ENCODE data around the gene SH3BGRL3.

The SH3BGRL3 gene

DNA sequence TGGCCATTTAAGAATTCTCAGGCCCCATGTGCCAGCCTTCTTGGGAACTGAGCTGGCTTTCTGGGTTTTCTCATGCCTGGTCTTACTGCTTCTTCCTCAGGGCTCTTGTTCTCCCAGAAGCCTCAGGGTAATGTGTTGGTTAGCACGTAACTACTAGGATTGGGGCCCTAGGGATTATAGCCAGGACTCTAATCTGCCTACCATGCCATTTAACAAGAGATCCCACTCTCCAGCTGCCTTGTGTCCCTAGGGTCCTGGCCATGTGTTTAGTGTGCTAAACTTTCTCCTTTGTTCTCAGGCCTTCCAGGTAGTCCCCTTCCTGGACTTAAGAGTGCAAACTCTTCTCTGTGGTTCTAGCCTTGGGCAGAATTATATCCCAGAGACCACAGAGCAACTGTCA lies 2.2 kb upstream of the SH3BGRL3 start:
- DNase-seq (ENCODE audit: low read depth in 2 of 2) = no peak

DNA sequence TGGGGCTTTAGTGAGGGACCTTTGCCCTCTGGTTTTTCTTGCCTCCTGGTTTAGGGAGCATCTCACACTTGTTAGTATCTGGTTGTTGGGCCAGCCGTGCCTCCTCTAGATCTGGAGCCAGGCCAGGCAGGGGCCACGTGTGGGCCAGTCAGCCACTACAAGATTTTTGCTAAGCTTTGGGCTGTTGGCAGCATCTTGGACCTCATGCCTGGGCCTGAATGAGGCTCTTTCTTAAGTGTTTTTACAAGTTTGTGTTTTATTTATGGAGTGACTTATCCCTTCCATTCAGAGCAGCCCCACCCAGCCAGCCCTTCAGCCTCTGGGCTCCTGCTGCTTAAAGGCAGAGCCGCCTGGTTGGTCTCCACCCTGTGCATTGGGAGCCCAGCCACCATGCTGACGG lies 1.6 kb upstream of the SH3BGRL3 start:
- DNase-seq (ENCODE audit: low read depth in 2 of 2) = no peak

DNA sequence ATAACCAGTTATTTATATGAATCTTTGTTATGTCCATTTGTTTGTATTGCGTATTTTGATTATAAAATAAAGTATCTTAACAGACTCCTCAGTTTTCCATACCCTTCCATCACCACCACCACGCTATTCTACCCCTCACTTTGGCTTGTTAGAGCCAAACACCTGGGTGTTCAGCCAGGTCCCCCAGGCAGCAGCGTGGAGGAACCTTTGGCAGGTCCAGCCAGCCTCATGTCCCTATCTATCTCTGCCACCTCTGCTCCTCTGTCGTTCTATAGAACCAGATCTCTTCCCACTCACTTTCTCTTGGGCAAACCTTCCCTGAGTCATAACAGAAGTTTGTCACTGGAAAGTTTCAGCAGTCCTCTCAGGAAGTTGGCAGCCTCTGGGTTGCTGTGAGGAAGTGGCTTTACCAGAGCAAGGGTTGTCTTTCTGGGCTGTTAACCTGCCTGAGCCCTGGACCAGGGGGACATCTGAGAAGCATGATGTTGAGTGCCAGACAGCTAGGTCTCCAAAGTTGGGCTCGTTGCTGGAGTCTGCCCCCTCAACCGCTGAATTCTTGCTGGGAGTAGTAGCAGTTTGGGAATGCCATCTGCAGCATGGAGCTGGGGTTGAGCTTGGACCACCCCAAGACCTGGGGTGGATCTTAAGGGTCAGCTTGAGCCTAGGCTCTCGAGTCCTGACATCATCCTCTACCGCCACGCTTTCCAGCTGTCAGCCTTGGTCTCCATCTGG lies 996 bp upstream of the SH3BGRL3 start:
- DNase-seq (ENCODE audit: low read depth in 2 of 2) = no peak

DNA sequence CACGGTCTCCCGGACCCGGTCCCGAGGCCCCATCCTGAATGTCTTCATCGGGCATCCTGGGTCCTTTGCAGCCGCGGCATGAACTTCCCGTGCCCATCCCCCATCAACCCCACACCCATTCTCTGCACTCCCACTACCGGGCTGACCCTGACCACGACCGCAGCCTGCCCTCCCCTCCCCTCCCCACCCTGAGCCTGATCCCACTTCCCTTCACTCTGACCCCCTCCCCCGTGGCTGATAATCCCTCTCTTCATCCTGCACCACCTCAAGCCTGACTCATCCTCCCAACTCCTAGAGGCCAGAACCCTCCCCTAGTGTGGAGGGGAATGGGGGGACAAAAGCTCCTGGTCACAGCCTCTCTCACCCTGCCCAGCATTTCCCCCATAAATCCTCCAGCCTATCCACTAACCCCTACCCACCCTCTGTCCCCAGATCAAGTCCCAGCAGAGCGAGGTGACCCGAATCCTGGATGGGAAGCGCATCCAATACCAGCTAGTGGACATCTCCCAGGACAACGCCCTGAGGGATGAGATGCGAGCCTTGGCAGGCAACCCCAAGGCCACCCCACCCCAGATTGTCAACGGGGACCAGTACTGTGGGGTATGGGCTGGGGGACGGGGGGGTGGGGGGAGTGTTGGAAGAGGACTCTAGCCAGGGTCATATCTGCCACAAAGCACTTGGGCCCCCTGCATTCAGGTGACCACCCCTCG lies 602 bp downstream of the SH3BGRL3 start:
- no peak for DNase-seq (ENCODE audit: low read depth in 2 of 2)

DNA sequence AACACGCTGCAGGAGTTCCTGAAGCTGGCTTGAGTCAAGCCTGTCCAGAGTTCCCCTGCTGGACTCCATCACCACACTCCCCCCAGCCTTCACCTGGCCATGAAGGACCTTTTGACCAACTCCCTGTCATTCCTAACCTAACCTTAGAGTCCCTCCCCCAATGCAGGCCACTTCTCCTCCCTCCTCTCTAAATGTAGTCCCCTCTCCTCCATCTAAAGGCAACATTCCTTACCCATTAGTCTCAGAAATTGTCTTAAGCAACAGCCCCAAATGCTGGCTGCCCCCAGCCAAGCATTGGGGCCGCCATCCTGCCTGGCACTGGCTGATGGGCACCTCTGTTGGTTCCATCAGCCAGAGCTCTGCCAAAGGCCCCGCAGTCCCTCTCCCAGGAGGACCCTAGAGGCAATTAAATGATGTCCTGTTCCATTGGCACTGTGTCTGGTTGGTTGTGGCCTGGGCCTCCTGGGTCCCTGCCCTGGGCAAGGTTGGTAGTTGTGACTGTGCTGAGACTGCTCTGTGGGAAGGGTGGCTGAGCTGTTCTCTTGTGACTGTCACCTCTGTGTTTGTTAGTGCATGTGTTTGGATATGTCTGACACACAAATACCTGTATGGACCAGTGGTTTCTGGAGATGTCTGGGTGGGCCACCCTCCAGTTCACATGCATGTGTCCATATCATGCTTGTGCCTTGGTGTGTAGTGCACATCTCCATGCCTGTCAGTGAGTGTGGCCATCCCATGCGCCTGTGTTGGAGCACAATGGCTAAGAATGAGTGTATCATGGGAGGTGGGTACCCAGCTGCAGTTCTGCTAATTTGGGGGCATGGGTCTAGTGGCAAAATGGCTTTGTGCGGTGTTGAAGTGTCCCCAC lies 1.4 kb downstream of the SH3BGRL3 start:
- DNase-seq (ENCODE audit: low read depth in 2 of 2) = no peak

DNA sequence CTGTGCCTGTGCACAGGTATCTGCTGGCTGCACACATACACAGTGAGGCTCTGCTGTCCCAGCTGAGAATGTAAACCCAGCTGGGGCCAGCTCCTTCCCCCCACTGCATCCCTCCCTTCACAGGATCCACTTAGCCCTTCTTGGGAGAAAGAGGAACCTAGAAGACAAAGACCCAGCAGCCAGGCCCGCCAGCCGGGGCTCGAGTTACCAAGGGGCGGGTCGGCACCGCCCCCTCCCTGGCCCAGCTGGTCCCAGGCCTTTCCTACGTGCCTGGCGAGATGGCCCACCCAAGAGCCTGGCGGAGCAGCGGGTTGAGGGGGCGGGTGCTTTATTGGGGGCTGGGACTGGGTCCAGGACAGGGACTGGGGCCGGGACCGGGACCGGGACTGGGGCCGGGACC lies 2.1 kb downstream of the SH3BGRL3 start:
- no peak for DNase-seq (ENCODE audit: low read depth in 2 of 2)

GRCh38 chr1:26282401-26282918 lies 2.6 kb downstream of the SH3BGRL3 start:
- DNase-seq (ENCODE audit: low read depth in 2 of 2) = no peak

- DNase-seq (ENCODE audit: low read depth in 2 of 2) = no peak
Observed at GRCh38 chr1:26283279-26283853, 3.5 kb downstream of the SH3BGRL3 start.

DNA sequence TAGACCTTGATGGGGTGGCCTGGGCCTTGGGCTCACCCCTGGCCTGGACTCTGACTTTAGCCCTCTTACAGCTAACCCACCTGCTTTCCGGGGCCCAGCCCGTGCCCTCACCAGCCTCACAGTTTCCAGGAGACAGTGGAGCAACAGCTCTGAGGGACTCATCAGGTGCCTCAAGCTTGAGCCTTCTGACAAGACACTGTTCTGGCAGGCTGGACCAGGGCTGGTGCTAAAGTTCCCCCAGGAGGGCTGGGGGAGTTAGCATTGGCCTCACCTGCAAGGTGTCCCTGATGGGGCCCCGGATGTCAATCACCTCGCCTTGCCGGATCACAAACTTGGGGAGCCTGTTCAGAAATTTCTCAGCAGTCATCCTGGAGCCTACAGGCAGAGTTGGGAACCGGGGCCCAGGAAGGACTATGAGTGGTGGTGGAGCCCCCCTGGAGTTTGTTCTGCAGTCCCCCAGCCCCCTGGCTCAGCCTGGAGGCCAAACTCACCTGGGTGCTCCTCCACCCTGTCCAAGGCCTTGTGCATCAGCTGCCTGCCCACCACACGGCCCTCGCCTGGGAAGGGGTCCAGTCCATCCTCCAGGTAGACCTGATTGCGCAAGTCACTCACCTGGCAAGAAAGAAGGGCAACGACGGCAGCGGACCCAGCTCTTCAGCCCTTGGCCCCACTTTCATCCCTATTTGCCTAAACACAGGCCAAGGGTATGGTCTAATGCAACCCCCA lies 4.1 kb downstream of the SH3BGRL3 start:
- no peak for DNase-seq (ENCODE audit: low read depth in 2 of 2)

- DNase-seq (ENCODE audit: low read depth in 2 of 2) = peak; percentile 92 to 94
Observed at GRCh38 chr1:26284597-26285347, 4.9 kb downstream of the SH3BGRL3 start.

GRCh38 chr1:26285366-26286063 lies 5.6 kb downstream of the SH3BGRL3 start:
- no peak for DNase-seq (ENCODE audit: low read depth in 2 of 2)

DNA sequence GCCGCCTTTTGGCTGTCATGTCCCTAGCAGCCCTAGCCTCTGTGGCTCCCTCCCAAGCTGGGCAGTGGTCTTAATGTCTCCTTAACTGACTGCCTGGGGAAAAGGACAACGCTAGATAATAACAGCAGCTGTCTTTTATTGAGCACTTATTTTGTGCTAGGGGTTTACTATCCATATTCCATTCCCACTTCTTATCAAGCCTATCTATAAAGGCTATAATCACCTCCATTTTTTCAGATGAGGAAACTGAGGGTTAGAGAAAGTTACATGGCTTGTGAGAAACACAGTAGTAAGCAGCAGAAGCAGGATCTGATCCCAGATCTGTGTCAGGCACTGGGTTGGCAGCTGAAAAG lies 6.2 kb downstream of the SH3BGRL3 start:
- DNase-seq (ENCODE audit: low read depth in 2 of 2) = no peak

- peak in 1 of 2 experiments; percentile 62 for DNase-seq (ENCODE audit: low read depth in 2 of 2)
Observed at GRCh38 chr1:26287033-26287711, 7.3 kb downstream of the SH3BGRL3 start.

DNA sequence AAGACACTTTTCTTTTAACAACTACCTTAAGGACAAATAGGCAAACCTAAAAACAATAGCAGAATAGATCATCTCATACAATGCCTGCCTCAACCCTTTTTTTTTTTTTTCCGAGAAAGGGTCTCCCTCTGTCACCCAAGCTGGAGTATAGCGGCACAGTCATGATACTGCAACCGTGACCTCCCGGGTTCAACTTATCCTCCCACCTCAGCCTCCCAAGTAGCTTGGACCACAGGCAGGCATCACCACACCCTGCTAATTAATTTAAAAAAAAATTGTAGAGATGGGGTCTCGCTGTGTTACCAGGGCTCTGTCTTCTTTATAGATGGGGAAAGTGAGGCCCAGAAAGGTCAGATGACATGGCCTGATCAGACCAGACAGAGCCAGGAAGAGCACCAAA lies 7.9 kb downstream of the SH3BGRL3 start:
- DNase-seq (ENCODE audit: low read depth in 2 of 2) = no peak

GRCh38 chr1:26288311-26288941 lies 8.5 kb downstream of the SH3BGRL3 start:
- peak; percentile 51 to 64 for DNase-seq (ENCODE audit: low read depth in 2 of 2)

- DNase-seq (ENCODE audit: low read depth in 2 of 2) = no peak
Observed at GRCh38 chr1:26289158-26290059, 9.5 kb downstream of the SH3BGRL3 start.

GRCh38 chr1:26290122-26290881 lies 10.4 kb downstream of the SH3BGRL3 start:
- DNase-seq (ENCODE audit: low read depth in 2 of 2) = no peak

All from stimulated activated CD4-positive, alpha-beta T cell treated with anti-CD3 and anti-CD28 coated beads, Interleukin-12 subunit alpha, Interleukin-12 subunit beta, amount 100 ng/mL, for 24 hours (primary cell).